Measurements from ENCODE around the gene PARVB. TPM values are rescaled to one million over a fixed set of nuclear protein-coding genes. Genes with fewer than 3 reads are reported as not detected.

PARVB gene, protein sequence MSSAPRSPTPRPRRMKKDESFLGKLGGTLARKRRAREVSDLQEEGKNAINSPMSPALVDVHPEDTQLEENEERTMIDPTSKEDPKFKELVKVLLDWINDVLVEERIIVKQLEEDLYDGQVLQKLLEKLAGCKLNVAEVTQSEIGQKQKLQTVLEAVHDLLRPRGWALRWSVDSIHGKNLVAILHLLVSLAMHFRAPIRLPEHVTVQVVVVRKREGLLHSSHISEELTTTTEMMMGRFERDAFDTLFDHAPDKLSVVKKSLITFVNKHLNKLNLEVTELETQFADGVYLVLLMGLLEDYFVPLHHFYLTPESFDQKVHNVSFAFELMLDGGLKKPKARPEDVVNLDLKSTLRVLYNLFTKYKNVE
- total RNA-seq, result 100 to 1,000 TPM in 4 of 10 donors, 10 to 100 TPM in 6; 53.9 to 201 (median 92.3) TPM
- 10 to 100 TPM; 46.7 to 69.9 TPM for polyA plus RNA-seq
- long read RNA-seq, donor 1, full-length matches to known transcripts, result 42 of 77 reads
- long read RNA-seq, donor 1, partial matches to known transcripts, result 16 of 77 reads
- long read RNA-seq, donor 1, other reads (novel, unspliced or antisense), result 19 of 77 reads
- long read RNA-seq, donor 2, full-length matches to known transcripts, result 32 of 92 reads
- long read RNA-seq, donor 2, partial matches to known transcripts, result 32 of 92 reads
- long read RNA-seq, donor 2, other reads (novel, unspliced or antisense), result 28 of 92 reads
- long read RNA-seq, donor 3, full-length matches to known transcripts, result 19 of 49 reads
- long read RNA-seq, donor 3, partial matches to known transcripts, result 3 of 49 reads
- long read RNA-seq, donor 3, other reads (novel, unspliced or antisense), result 27 of 49 reads

DNA sequence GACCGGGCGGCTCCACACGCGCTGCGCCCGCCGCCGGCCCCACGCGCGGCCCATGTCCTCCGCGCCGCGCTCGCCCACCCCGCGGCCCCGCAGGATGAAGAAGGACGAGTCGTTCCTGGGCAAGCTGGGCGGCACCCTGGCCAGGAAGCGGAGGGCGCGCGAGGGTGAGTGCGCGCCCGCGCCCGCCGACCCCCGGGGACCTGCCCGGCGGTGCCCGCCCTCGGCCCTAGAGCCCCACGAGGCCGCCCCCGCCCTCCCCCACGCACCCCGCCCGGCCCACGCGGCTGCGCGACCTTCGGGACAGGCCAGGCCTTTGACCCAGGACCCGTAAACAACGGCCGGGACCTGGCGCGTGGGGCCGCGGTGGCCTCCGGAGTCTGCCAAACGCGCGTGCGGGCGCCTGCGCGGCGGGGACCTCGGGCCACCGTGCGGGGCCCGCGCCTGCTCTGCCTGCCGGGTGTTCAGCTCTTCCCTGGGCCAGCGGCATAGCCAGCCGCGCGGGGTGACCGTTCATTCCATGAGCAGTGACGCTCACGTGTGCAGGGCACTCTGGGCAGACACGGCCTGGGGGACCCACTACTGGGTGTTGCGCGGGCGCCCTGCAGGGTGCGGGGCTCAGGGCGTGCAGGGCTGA is at the start of gene PARVB:
PARVB (plus strand) TSS at position 15 of the 634 bp plus-strand sequence; CDS start at position 53, 38 bp downstream.
- WGBS, 2 donors, result 2 to 5% methylated on average over 46 to 83 of the region's 83 CpGs
- ATAC-seq, result peak in 5 of 8 donors; percentile 6 to 39 (median 16)
- Histone ChIP-seq H3K4me1 (peaks cover 13 to 76% (median 69%) of the 10 kb centered on the region in 9 donors), H3K4me3 (peak within 1 kb of the TSS; percentile 44 to 89 (median 68)), H3K27me3 (no peaks in the 10 kb centered on the region), H3K36me3 (no peaks in the 10 kb centered on the region), H3K27ac (peak within 1 kb of the TSS; percentile 93 to 98 (median 95)), H3K9me3 (no peaks in the 10 kb centered on the region)
- peak in 1 of 2 donors; percentile 59 for DNase-seq
- intact Hi-C loops (cut with DNase I), result loop anchor here in 2 of 10 donors (5.0 to 10.0 kb wide), 2 partner anchors 58 to 60 kb away; no protein-coding TSS in a partner anchor
- TF ChIP-seq, protein P1, sequence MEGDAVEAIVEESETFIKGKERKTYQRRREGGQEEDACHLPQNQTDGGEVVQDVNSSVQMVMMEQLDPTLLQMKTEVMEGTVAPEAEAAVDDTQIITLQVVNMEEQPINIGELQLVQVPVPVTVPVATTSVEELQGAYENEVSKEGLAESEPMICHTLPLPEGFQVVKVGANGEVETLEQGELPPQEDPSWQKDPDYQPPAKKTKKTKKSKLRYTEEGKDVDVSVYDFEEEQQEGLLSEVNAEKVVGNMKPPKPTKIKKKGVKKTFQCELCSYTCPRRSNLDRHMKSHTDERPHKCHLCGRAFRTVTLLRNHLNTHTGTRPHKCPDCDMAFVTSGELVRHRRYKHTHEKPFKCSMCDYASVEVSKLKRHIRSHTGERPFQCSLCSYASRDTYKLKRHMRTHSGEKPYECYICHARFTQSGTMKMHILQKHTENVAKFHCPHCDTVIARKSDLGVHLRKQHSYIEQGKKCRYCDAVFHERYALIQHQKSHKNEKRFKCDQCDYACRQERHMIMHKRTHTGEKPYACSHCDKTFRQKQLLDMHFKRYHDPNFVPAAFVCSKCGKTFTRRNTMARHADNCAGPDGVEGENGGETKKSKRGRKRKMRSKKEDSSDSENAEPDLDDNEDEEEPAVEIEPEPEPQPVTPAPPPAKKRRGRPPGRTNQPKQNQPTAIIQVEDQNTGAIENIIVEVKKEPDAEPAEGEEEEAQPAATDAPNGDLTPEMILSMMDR (IDR thresholded peaks at IDR 0.05), result no peak

DNA sequence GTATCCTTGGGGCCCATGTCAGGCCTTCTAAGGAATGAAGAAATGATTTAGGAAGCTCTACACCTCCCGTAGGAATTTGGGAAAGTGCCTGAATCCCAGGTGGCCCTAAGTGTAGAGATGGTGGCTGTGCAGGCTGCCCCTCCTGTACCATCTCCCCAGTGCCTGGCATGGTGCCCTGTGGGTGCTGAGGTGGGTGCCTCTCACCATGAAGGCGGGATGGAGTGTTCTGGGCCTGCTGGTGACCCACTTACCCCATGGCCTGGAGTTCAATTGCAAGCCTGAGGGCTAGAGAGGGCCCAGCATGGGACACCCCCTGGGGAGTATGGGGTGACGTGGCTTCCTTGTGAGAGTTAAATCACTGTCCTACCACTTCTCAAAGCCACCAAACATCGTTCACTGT is 49.1 kb upstream of the PARVB start:
- no peaks in the 10 kb centered on the region for H3K9me3 ChIP-seq
- H3K4me3 ChIP-seq, result no peak overlapping the region
- peaks cover 0 to 5% (median 0%) of the 10 kb centered on the region in 9 donors for H3K4me1 ChIP-seq
- no peak for ATAC-seq
- H3K36me3 ChIP-seq, result peaks cover 0 to 100% (median 67%) of the 10 kb centered on the region in 9 donors
- H3K27me3 ChIP-seq, result no peaks in the 10 kb centered on the region
- WGBS, 2 donors, result 69 to 97% methylated on average over 4 of the region's 4 CpGs
- H3K27ac ChIP-seq, result no peak overlapping the region
- TF ChIP-seq, protein P1 (IDR thresholded peaks at IDR 0.05), result no peak
- intact Hi-C loops (cut with DNase I), result no loop called here
- no peak for DNase-seq

DNA sequence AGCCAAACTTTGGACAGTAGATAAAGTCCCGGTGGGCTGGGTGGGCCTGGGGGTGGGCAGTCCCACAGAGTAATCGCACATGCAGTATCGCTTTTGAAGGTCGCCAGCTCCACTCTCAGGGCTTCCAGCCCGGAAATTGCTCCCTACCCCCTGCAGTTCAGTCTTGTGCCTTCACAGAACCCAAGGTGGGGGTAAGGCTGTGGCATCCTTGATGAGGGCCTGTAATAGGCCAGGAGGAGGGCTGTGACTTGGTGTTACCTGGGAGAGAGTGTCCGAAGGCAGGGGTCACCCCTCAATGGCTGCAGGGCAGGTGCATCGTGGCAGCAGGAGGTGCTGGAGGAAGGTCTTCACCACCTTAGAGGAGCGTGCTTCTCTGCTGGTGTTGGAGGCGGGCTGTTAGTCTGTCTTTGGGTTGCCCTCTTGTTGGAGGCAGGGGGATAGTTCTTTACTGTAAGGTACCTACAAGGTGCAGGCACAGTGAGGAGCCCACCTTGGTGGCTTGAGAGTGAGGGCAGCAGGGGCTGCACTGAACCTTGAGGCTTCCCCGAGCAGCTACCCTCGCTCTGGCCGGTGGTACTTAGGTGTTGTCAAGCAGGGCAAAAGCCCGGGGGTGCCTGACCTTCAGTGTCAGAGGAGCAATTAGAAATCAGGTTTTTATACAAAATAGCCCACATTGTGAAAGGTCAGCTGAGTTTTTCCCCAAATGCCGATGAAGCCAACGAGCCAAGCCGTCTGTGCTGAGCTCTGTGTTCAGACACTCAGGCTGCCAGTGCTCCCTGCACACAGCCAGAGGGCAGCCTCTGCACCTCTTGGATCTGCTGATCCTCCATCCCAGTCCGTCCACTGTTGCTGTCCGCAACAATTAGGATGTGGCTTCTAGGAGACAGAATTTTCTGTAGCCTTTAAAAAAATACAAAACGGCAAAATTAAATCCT is 47.0 kb upstream of the PARVB start:
- Histone ChIP-seq H3K27ac (no peak overlapping the region), H3K36me3 (peaks cover 0 to 100% (median 75%) of the 10 kb centered on the region in 9 donors), H3K27me3 (no peaks in the 10 kb centered on the region), H3K4me3 (no peak overlapping the region), H3K9me3 (no peaks in the 10 kb centered on the region), H3K4me1 (no peaks in the 10 kb centered on the region)
- intact Hi-C loops (cut with DNase I), result no loop called here
- no peak for DNase-seq
- peak in 1 of 8 donors; percentile 21 for ATAC-seq
- WGBS, 2 donors, result 90 to 91% methylated on average over 19 of the region's 19 CpGs
- TF ChIP-seq, protein P1 (IDR thresholded peaks at IDR 0.05), result no peak

Measured in heart right ventricle (tissue), 16 donors.